Loucy (cell line): ENCODE results near the gene LPIN2.

Experiments used
- H2AFZ ChIP-seq: fragments of 200-600 bp; sonication (generic); 2 replicates; pipeline ENCODE4 v1.6.0; 2016; ENCODE audit warnings: antibody characterized with exemption, mild to moderate bottlenecking, low read length, moderate library complexity
- H3F3A ChIP-seq: fragments of 200-600 bp; 2 replicates; pipeline ENCODE4 v1.6.0; 2016; ENCODE audit warnings: antibody characterized with exemption, low read depth, mild to moderate bottlenecking
- H3K27me3 ChIP-seq: fragments of 200-600 bp; sonication (generic); 2 replicates; pipeline ENCODE4 v1.6.1; 2014; ENCODE audit warnings: low read length, mild to moderate bottlenecking; ENCODE audit not compliant: insufficient read depth, poor library complexity, severe bottlenecking
- H3K36me3 ChIP-seq: fragments of 200-600 bp; sonication (generic); 2 replicates; pipeline ENCODE4 v1.6.1; 2016; ENCODE audit warnings: low read length; ENCODE audit not compliant: insufficient read depth
- H3K4me1 ChIP-seq: fragments of 200-600 bp; sonication (generic); 2 replicates; pipeline ENCODE4 v1.5.1; 2014; ENCODE audit warnings: low read length, mild to moderate bottlenecking; ENCODE audit not compliant: insufficient read depth, poor library complexity, severe bottlenecking
- H3K4me2 ChIP-seq: fragments of 200-600 bp; sonication (generic); 2 replicates; pipeline ENCODE4 v1.6.0; 2014; ENCODE audit warnings: antibody characterized with exemption, low read length, low read depth, mild to moderate bottlenecking; ENCODE audit not compliant: poor library complexity, severe bottlenecking
- H3K4me3 ChIP-seq: fragments of 200-600 bp; sonication (generic); 2 replicates; pipeline ENCODE4 v1.5.1; 2014; ENCODE audit warnings: low read length, mild to moderate bottlenecking, mixed read lengths; ENCODE audit not compliant: poor library complexity, severe bottlenecking
- H3K79me2 ChIP-seq: fragments of 200-600 bp; sonication (generic); 2 replicates; pipeline ENCODE4 v1.6.1; 2014; ENCODE audit warnings: low read length; ENCODE audit not compliant: insufficient read depth
- H3K9ac ChIP-seq: fragments of 200-600 bp; sonication (generic); 2 replicates; pipeline ENCODE4 v1.6.0; 2014; ENCODE audit warnings: mild to moderate bottlenecking, low read depth, low read length, moderate library complexity; ENCODE audit not compliant: poor library complexity, severe bottlenecking
- H3K9me2 ChIP-seq: fragments of 200-600 bp; sonication (generic); replicated peaks from 2 replicates; pipeline ENCODE4 v1.6.1; 2016; ENCODE audit warnings: low read depth, low read length, mixed read lengths
- H3K9me3 ChIP-seq: fragments of 200-600 bp; sonication (generic); 2 replicates; pipeline ENCODE4 v1.6.1; 2014; ENCODE audit warnings: mild to moderate bottlenecking, antibody characterized with exemption, low read length, low read depth; ENCODE audit not compliant: insufficient read depth
- H4K20me1 ChIP-seq: fragments of 200-600 bp; sonication (generic); 2 replicates; pipeline ENCODE4 v1.6.0; 2014; ENCODE audit warnings: antibody characterized with exemption, low read length, mild to moderate bottlenecking; ENCODE audit not compliant: insufficient read depth, poor library complexity, severe bottlenecking
- EZH2phosphoT487 ChIP-seq: fragments of 200-600 bp; IDR thresholded peaks from 2 replicates; pipeline ENCODE4 v1.6.1; 2018; ENCODE audit warnings: antibody characterized with exemption, mild to moderate bottlenecking, moderate library complexity, borderline replicate concordance
- TF ChIP-seq, protein P1 (sequence below): fragments of 200-600 bp; sonication (generic); conservative IDR thresholded peaks from 2 replicates; pipeline ENCODE4 v1.5.1; 2014; ENCODE audit warnings: mild to moderate bottlenecking, antibody characterized with exemption, low read length

Gene LPIN2

DNA sequence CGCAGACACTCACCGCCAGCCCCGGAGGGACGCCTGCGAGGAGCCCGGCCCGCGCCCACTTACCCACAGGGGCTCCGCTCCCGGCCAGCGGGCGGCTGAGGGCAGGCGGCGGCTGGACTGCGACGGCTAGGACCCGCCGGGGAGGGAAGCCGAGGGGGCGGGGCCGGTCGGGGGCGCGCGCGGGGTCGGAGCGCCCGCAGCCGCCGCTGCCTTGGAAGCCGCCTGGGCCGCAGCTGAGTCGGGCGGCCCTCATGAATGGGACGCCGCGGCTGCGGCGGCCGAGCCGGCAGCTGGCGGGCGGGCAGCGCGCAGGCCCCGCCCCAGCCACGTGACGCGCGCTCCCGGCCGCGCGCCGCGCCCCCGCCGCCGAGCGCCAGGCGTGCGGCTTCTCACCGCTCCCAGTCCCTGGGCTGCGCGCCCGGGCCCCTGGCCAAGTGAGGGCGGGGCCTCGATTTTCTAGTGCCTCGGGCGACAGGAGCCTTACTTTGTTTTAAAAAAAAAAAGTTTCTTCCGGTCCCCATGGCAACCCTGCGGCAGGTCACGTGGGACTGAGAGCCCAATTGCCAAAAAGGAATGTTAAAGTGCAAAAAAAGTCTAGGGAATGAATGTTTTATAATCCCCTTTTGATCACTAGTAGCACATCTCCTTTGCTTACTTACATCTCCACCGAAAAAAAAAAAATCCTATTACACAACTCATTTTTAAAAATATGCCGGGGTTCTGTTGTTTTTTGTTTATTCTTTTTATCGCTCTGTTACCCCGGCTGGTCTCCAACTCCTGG lies at the start of gene LPIN2:
Gene LPIN2, minus strand, starts transcription at position 121 of the 781 bp plus-strand sequence. CDS start 52,304 bp downstream, outside the sequence.
- Histone ChIP-seq H3K4me1 (peaks cover 75% of the 10 kb centered on the region), H3K79me2 (peaks cover 44% of the 10 kb centered on the region), H3K4me2 (peak within 1 kb of the TSS; percentile 99), H3K4me3 (peak within 1 kb of the TSS; percentile 81), H3K9me2 (no peaks in the 10 kb centered on the region), H3K27me3 (no peaks in the 10 kb centered on the region), H3K36me3 (no peaks in the 10 kb centered on the region), H3K9ac (peak within 1 kb of the TSS; percentile 75), H2AFZ (peak within 1 kb of the TSS; percentile 64), H3F3A (no peaks in the 10 kb centered on the region), H4K20me1 (peaks cover 22% of the 10 kb centered on the region), H3K9me3 (no peaks in the 10 kb centered on the region)
- TF ChIP-seq EZH2phosphoT487 = no peak
- TF ChIP-seq, protein P1, sequence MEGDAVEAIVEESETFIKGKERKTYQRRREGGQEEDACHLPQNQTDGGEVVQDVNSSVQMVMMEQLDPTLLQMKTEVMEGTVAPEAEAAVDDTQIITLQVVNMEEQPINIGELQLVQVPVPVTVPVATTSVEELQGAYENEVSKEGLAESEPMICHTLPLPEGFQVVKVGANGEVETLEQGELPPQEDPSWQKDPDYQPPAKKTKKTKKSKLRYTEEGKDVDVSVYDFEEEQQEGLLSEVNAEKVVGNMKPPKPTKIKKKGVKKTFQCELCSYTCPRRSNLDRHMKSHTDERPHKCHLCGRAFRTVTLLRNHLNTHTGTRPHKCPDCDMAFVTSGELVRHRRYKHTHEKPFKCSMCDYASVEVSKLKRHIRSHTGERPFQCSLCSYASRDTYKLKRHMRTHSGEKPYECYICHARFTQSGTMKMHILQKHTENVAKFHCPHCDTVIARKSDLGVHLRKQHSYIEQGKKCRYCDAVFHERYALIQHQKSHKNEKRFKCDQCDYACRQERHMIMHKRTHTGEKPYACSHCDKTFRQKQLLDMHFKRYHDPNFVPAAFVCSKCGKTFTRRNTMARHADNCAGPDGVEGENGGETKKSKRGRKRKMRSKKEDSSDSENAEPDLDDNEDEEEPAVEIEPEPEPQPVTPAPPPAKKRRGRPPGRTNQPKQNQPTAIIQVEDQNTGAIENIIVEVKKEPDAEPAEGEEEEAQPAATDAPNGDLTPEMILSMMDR = no peak

- H3K9me3 ChIP-seq = no peaks in the 10 kb centered on the region
- no peaks in the 10 kb centered on the region for H3K36me3 ChIP-seq
- TF ChIP-seq EZH2phosphoT487 = no peak
- TF ChIP-seq, protein P1 = no peak
- H3K9ac ChIP-seq = peak overlapping the region; percentile 61
- peaks cover 63% of the 10 kb centered on the region for H3K4me1 ChIP-seq
- no peaks in the 10 kb centered on the region for H3K9me2 ChIP-seq
- no peaks in the 10 kb centered on the region for H3K79me2 ChIP-seq
- H3F3A ChIP-seq = peaks cover 25% of the 10 kb centered on the region
- H4K20me1 ChIP-seq = no peaks in the 10 kb centered on the region
- peak overlapping the region; percentile 24; the same call in 1 of the 2 replicates for H2AFZ ChIP-seq
- peak overlapping the region; percentile 56 for H3K4me3 ChIP-seq
- H3K4me2 ChIP-seq = peak overlapping the region; percentile 79
- no peaks in the 10 kb centered on the region for H3K27me3 ChIP-seq
These were observed 48.8 kb upstream of the LPIN2 start for GRCh38 chr18:3061581-3062312.

DNA sequence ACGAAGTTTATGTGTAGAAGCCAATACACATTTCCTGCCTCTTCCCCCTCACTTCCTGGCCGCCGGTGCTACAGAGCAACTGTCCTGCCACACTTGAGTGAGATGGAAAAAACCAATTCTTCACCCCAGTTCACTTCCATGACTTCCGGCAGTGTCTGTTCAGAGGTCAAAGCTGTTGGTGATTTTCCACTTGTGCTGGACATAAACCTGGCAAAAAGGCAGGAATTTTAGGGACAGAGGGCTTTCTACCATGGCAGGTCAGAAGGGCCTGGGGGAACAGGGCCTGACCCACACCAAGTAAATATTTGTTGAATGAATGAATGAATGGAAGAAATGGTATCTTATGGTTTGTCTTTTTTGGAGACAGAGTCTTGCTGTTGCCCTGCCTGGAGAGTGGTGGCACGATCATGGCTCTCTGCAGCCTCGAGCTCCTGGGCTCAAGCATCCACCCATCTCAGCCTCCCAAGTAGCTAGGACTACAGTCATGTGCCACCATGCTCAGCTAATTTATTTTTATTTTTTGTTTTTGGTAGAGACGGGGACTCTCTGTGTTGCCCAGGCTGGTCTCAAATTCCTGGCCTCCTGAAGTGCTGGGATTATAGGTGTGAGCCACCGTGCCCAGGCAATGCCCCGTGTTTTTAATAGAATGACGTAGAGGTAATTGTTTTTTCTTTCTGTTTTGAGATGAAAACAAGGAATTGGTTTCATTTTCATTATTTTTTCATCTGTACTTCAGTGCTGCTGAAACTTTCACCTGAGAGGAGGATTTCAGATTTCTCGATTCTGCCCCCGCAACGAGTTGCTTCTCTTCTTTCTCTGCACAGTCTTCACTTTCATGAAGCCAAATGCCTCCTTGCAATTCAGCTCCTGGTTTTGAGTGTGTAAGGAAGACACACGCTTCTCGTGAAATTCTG lies 48.0 kb upstream of the LPIN2 start:
- Histone ChIP-seq H3K9me2 (no peaks in the 10 kb centered on the region), H3K9me3 (no peaks in the 10 kb centered on the region), H3K4me2 (peak overlapping the region; percentile 79), H3K36me3 (no peaks in the 10 kb centered on the region), H3K4me3 (peak overlapping the region; percentile 56), H3K27me3 (no peaks in the 10 kb centered on the region), H3K4me1 (peaks cover 63% of the 10 kb centered on the region), H3K9ac (peak overlapping the region; percentile 61), H3K79me2 (no peaks in the 10 kb centered on the region), H2AFZ (peak overlapping the region; percentile 76), H3F3A (peaks cover 25% of the 10 kb centered on the region), H4K20me1 (no peaks in the 10 kb centered on the region)
- no peak for TF ChIP-seq EZH2phosphoT487
- TF ChIP-seq, protein P1 = no peak
